AG10803 (cell line): ENCODE results near the gene CD93.

Experiments used
- DNase-seq: peaks from one replicate; pipeline ENCODE4 v3.0.0; 2010; ENCODE audit warnings: low read depth
- H3K4me3 ChIP-seq: 2 replicates; pipeline ENCODE4 v1.5.1; 2011; ENCODE audit warnings: mild to moderate bottlenecking, low read length, control low read depth
- TF ChIP-seq, protein P1 (sequence below): conservative IDR thresholded peaks from 2 replicates; pipeline ENCODE4 v1.5.1; 2011; ENCODE audit warnings: mild to moderate bottlenecking, low read length, control low read depth, inconsistent platforms

CD93 gene

DNA sequence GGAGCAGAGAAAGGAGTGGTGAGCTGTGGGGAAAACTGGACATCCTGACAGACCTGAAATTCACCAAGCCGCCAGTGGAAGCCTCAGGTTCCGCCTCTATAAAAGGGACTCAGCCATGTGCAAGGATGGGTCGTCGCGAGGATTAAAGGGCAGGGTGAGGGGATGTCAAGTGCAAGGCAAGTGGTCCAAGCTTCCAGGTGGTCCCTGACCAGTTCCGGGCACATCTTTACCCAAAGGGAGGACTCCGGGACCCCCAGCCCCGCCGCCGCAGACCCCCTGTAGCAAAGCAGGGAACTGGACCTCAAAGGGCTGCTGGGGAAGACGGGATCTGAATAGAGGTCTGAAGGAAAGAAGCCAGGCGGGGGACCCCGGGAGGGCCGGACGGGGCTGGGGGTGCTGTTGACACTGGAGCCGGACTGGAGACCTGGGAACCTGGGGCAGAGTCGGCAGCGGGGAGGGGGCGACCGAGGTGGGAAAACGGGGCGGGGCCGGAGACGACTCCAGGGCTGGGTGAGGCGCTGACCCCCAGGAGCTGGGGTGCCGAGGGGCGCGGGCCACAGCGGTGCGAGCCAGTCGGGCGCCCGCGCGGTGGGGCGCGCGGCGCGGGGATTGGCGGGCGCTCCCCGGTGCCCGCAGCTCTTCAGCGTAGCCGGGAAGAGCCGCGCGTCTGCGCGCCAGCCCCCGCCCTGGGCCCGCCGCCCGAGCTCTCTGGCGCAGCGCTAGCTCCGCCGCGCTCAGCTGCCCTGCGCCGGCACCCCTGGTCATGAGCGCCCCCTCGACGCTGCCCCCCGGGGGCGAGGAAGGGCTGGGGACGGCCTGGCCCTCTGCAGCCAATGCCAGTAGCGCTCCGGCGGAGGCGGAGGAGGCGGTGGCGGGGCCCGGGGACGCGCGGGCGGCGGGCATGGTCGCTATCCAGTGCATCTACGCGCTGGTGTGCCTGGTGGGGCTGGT is 51.1 kb downstream of the CD93 start, which contains the start of gene SSTR4:
SSTR4 (plus strand) TSS at position 592 of the 951 bp plus-strand sequence; CDS start at position 764, 172 bp downstream.
- H3K4me3 ChIP-seq, result no peak within 1 kb of the TSS
- DNase-seq, result no peak
- TF ChIP-seq, protein P1, sequence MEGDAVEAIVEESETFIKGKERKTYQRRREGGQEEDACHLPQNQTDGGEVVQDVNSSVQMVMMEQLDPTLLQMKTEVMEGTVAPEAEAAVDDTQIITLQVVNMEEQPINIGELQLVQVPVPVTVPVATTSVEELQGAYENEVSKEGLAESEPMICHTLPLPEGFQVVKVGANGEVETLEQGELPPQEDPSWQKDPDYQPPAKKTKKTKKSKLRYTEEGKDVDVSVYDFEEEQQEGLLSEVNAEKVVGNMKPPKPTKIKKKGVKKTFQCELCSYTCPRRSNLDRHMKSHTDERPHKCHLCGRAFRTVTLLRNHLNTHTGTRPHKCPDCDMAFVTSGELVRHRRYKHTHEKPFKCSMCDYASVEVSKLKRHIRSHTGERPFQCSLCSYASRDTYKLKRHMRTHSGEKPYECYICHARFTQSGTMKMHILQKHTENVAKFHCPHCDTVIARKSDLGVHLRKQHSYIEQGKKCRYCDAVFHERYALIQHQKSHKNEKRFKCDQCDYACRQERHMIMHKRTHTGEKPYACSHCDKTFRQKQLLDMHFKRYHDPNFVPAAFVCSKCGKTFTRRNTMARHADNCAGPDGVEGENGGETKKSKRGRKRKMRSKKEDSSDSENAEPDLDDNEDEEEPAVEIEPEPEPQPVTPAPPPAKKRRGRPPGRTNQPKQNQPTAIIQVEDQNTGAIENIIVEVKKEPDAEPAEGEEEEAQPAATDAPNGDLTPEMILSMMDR, result no peak

DNA sequence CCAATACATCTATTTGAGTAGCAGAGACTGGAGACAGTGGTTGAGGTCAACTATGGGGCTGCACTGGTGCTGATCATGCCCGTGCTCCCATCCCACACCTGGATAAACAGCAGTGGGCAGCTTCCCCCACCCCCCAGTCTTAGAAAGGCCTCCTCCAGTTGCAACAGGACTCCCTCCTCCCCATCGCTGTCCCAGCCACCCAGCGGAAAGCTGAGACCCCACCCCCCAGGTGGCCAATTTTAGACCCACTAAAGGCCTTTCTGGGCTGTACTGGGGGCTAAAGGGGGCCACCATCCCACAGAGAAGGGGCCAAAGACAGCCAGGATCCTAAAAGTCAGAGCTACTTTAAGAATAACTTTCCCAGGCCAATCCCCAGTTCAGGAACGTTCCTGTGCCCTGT is 52.2 kb downstream of the CD93 start:
- H3K4me3 ChIP-seq, result no peak overlapping the region
- DNase-seq, result no peak
- TF ChIP-seq, protein P1, result no peak

DNA sequence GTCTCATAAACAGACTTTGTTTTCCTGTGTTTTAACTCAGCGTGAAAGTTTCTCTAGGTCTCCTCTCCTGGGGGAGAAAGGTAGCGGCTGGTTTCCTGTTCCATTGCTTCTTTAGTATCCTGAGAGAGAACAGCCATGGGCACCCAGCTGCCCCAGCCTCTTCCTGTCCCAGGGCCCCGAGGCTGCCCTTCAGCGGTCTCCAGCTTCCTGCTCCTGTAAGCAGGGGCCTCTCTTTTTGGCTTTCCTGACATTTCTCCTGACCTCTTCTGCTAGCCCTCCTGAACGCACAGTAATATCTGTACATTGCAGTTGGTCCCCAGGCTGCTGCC is 53.4 kb downstream of the CD93 start:
- TF ChIP-seq, protein P1, result no peak
- DNase-seq, result no peak
- no peak overlapping the region for H3K4me3 ChIP-seq

DNA sequence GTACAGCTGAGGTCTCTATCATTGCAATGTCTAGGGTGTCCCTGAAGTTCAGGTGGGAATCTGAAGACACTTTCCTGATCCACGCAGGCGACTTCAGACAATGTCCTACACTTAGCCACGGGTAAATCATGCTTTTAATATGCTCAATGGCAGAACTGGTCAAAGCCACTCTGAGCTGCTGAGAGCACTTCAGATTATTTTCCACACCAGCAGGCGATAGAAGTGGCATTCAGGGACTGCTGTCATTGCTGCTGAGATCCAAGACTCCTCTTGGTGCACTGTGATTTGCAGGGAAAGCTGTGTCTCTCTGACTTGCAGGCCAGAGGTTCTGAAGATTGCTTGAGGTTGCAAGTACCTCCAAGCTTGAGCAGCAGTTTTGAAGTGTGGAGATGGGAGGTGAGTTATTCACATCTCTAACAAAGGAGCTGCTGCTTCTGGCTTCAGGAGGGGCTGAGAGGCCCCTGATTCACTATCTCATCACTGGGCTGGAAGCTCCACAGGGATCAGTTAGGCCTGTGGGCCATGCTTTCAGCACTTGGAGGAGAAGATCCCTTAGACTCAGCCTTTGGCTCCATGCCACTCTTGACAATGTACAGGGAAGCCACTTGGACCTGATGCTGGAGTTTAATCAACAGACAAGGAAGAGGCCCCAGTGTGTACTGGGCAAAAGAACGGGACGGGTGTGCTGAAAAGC is 53.9 kb downstream of the CD93 start:
- no peak for DNase-seq
- H3K4me3 ChIP-seq, result no peak overlapping the region
- TF ChIP-seq, protein P1, result no peak

GRCh38 chr20:23031346-23031745 is 54.8 kb downstream of the CD93 start:
- TF ChIP-seq, protein P1, result no peak
- no peak overlapping the region for H3K4me3 ChIP-seq
- no peak for DNase-seq
